Karpas-422 (cell line): ENCODE measurements around the gene BMX. TPM values are rescaled to one million over a fixed set of nuclear protein-coding genes. Genes with fewer than 3 reads are reported as not detected.

ENCODE experiments used
- DNase-seq: peaks from one replicate; pipeline ENCODE4 v3.0.0-alpha.2; 2015
- H2AFZ ChIP-seq: fragments of 200-600 bp; sonication (generic); 2 replicates; pipeline ENCODE4 v1.6.1; 2014; ENCODE audit warnings: antibody characterized with exemption, low read length, mixed read lengths
- H3K27ac ChIP-seq: fragments of 200-600 bp; sonication (generic); 2 replicates; pipeline ENCODE4 v1.5.1; 2014; ENCODE audit warnings: mild to moderate bottlenecking, low read length, moderate library complexity
- H3K27me3 ChIP-seq: fragments of 200-600 bp; sonication (generic); 2 replicates; pipeline ENCODE4 v1.6.1; 2014; ENCODE audit warnings: low read length, mixed read lengths
- H3K36me3 ChIP-seq: fragments of 200-600 bp; sonication (generic); 2 replicates; pipeline ENCODE4 v1.6.1; 2014; ENCODE audit warnings: low read length, mixed read lengths; ENCODE audit not compliant: insufficient read depth
- H3K4me1 ChIP-seq: fragments of 200-600 bp; sonication (generic); 2 replicates; pipeline ENCODE4 v1.6.1; 2014; ENCODE audit warnings: mild to moderate bottlenecking, low read length, mixed read lengths
- H3K4me2 ChIP-seq: fragments of 200-600 bp; sonication (generic); 2 replicates; pipeline ENCODE4 v1.6.1; 2014; ENCODE audit warnings: low read length, low read depth, mild to moderate bottlenecking; ENCODE audit not compliant: poor library complexity, severe bottlenecking
- H3K4me3 ChIP-seq: fragments of 200-600 bp; sonication (generic); 2 replicates; pipeline ENCODE4 v1.5.1; 2014; ENCODE audit warnings: mild to moderate bottlenecking, antibody characterized with exemption, low read length, mixed read lengths
- H3K79me2 ChIP-seq: fragments of 200-600 bp; sonication (generic); 2 replicates; pipeline ENCODE4 v1.6.1; 2014; ENCODE audit warnings: mild to moderate bottlenecking, low read length, mixed read lengths
- H3K9ac ChIP-seq: fragments of 200-600 bp; sonication (generic); 2 replicates; pipeline ENCODE4 v1.6.0; 2014; ENCODE audit warnings: low read length
- H3K9me2 ChIP-seq: fragments of 200-600 bp; sonication (generic), shearing (Covaris generic); replicated peaks from 2 replicates; pipeline ENCODE4 v1.6.0; 2014; ENCODE audit warnings: mild to moderate bottlenecking, low read length, moderate library complexity; ENCODE audit not compliant: insufficient read depth
- H3K9me3 ChIP-seq: fragments of 300-700, 200-600 bp; sonication (generic); 2 replicates; pipeline ENCODE4 v1.6.1; 2014; ENCODE audit warnings: low read length, mixed read lengths
- H4K20me1 ChIP-seq: fragments of 200-600 bp; sonication (generic); 2 replicates; pipeline ENCODE4 v1.6.1; 2014; ENCODE audit warnings: mild to moderate bottlenecking, antibody characterized with exemption, low read length, low read depth; ENCODE audit not compliant: insufficient read depth
- total RNA-seq: library from RNA; depleted of rRNA; stranded (reverse); fragments of >200 nt; shearing (Covaris generic); gene quantifications from 2 replicates; pipeline ENCODE4 v1.2.3, GENCODE V29; 2014; ENCODE audit warnings: low replicate concordance; rRNA removed

The BMX gene
- total RNA-seq, 1 experiment from 2014 or later, result 8.2 TPM

GRCh38 chrX:15605226-15605625 lies 104.6 kb downstream of the BMX start:
- no peaks in the 10 kb centered on the region for H3K27me3 ChIP-seq
- H3K36me3 ChIP-seq, result no peaks in the 10 kb centered on the region
- no peak overlapping the region for H3K4me2 ChIP-seq
- H3K4me3 ChIP-seq, result no peak overlapping the region
- no peak overlapping the region for H2AFZ ChIP-seq
- no peaks in the 10 kb centered on the region for H4K20me1 ChIP-seq
- H3K27ac ChIP-seq, result no peak overlapping the region
- H3K79me2 ChIP-seq, result no peaks in the 10 kb centered on the region
- H3K9me3 ChIP-seq, result no peaks in the 10 kb centered on the region
- no peaks in the 10 kb centered on the region for H3K9me2 ChIP-seq
- DNase-seq, result no peak
- no peak overlapping the region for H3K9ac ChIP-seq
- H3K4me1 ChIP-seq, result no peaks in the 10 kb centered on the region

Other genes starting within 250 kb of the BMX start
- gene ASB9, start 230.7 kb upstream of the BMX start, total RNA-seq, result not detected in 2 replicates
- gene ASB11, start 185.2 kb upstream of the BMX start, total RNA-seq, result not detected in 2 replicates
- gene PIGA, start 165.3 kb upstream of the BMX start, total RNA-seq, result 8.2 and 39.5 TPM in 2 replicates
- not detected in 2 replicates for gene VEGFD, start 116.4 kb upstream of the BMX start, total RNA-seq
- 0.72 TPM in 1 of 2 replicates, not detected in the other for gene PIR, start 7.5 kb upstream of the BMX start, total RNA-seq
- gene ACE2, start 100.2 kb downstream of the BMX start, total RNA-seq, result not detected in 2 replicates
- gene CLTRN, start 164.0 kb downstream of the BMX start, total RNA-seq, result 0.18 and 0.86 TPM in 2 replicates
- gene CA5B, start 237.5 kb downstream of the BMX start, total RNA-seq, result 11.6 and 14.1 TPM in 2 replicates